ENCODE results near the gene TSPEAR. TPM values are rescaled to one million over a fixed set of nuclear protein-coding genes. Genes with fewer than 3 reads are reported as not detected.

Gene TSPEAR
- total and polyA plus RNA-seq, 8 donors, result 0.05 to 0.29 (median 0.12) TPM; not detected in 4

GRCh38 chr21:44532712-44533111 lies 178.7 kb downstream of the TSPEAR start:
- Histone ChIP-seq H3K27me3 (peaks cover 0 to 44% (median 0%) of the 10 kb centered on the region in 3 donors), H3K36me3 (no peaks in the 10 kb centered on the region), H3K9me3 (no peaks in the 10 kb centered on the region), H3K4me1 (no peaks in the 10 kb centered on the region), H3K27ac (no peak overlapping the region), H3K4me3 (no peak overlapping the region)
- DNase-seq, result no peak
- WGBS, 5 donors, result 88 to 90% (median 89%) methylated on average over 16 of the region's 16 CpGs
- intact Hi-C loops (cut with DNase I; ENCODE audit: low total_unique reads), result no loop called here
- no peak for TF ChIP-seq POLR2AphosphoS5 (IDR thresholded peaks at IDR 0.05)
- TF ChIP-seq POLR2A (IDR thresholded peaks at IDR 0.05), result no peak
- no peak for TF ChIP-seq CTCF (IDR thresholded peaks at IDR 0.05)
- TF ChIP-seq EP300 (IDR thresholded peaks at IDR 0.05), result no peak

- no peaks in the 10 kb centered on the region for H3K36me3 ChIP-seq
- intact Hi-C loops (cut with DNase I; ENCODE audit: low total_unique reads), result no loop called here
- 70 to 77% (median 73%) methylated on average over 26 to 30 of the region's 30 CpGs for WGBS, 5 donors
- H3K27ac ChIP-seq, result no peak overlapping the region
- TF ChIP-seq CTCF (IDR thresholded peaks at IDR 0.05) (no peak), POLR2AphosphoS5 (IDR thresholded peaks at IDR 0.05) (no peak), POLR2A (IDR thresholded peaks at IDR 0.05) (no peak), EP300 (IDR thresholded peaks at IDR 0.05) (no peak)
- no peak overlapping the region for H3K4me3 ChIP-seq
- peaks cover 0 to 47% (median 0%) of the 10 kb centered on the region in 3 donors for H3K27me3 ChIP-seq
- DNase-seq, result no peak
- H3K9me3 ChIP-seq, result no peaks in the 10 kb centered on the region
- no peaks in the 10 kb centered on the region for H3K4me1 ChIP-seq
Measured at GRCh38 chr21:44531606-44532564, 179.5 kb downstream of the TSPEAR start.

DNA sequence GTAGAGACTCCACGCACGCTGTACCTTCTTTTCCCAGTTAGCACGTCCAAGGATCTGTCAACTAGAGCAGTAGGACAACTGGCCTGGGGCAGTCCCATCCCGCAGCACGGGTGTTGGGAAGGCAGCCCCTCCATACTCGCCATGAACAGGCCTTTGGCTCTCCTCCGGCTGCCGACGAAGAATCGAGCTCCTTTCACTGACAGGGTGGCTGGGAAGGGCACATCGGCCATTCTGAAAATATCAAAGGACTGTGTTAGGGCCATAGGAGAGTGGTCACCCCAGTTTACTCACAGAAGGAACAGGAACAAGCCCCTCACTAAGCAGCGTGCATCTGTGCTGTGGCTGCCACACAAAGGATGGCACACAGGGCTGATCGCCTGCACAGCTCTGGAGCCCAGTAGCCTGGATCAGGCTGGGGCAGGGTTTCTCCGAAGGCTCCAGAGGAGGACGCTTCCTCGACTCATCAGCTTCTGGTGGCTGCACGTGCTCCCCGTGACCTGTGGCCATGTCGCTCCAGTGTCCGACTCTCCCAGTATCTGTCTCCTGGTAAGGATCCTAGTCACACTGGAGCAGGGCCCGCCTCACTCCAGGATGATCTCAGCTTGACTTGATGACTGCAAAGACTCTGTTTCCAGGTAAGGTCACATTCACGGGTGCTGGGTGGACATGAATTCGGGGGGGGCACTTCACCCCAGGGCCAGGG lies 180.3 kb downstream of the TSPEAR start:
- no peak overlapping the region for H3K4me3 ChIP-seq
- H3K27ac ChIP-seq, result no peak overlapping the region
- TF ChIP-seq EP300 (IDR thresholded peaks at IDR 0.05) (no peak), POLR2AphosphoS5 (IDR thresholded peaks at IDR 0.05) (no peak), CTCF (IDR thresholded peaks at IDR 0.05) (no peak)
- H3K4me1 ChIP-seq, result no peaks in the 10 kb centered on the region
- DNase-seq, result no peak
- no peaks in the 10 kb centered on the region for H3K9me3 ChIP-seq
- H3K36me3 ChIP-seq, result no peaks in the 10 kb centered on the region
- WGBS, 5 donors, result 81 to 89% (median 84%) methylated on average over 22 to 23 of the region's 23 CpGs
- peaks cover 0 to 47% (median 0%) of the 10 kb centered on the region in 3 donors for H3K27me3 ChIP-seq
- intact Hi-C loops (cut with DNase I; ENCODE audit: low total_unique reads), result no loop called here

- no peak overlapping the region for H3K27ac ChIP-seq
- H3K36me3 ChIP-seq, result no peaks in the 10 kb centered on the region
- intact Hi-C loops (cut with DNase I; ENCODE audit: low total_unique reads), result no loop called here
- no peaks in the 10 kb centered on the region for H3K4me1 ChIP-seq
- no peak for TF ChIP-seq POLR2AphosphoS5 (IDR thresholded peaks at IDR 0.05)
- no peak for DNase-seq
- peaks cover 0 to 49% (median 0%) of the 10 kb centered on the region in 3 donors for H3K27me3 ChIP-seq
- no peaks in the 10 kb centered on the region for H3K9me3 ChIP-seq
- WGBS, 5 donors, result 66 to 86% (median 80%) methylated on average over 7 of the region's 7 CpGs
- no peak overlapping the region for H3K4me3 ChIP-seq
Measured at GRCh38 chr21:44530221-44530902, 181.0 kb downstream of the TSPEAR start.
